H1 (cell line): ENCODE measurements around the gene ENKUR.

Experiments
- CEBPB ChIP-seq: IDR thresholded peaks from 2 replicates; pipeline ENCODE4 v1.6.1; 2012; ENCODE audit warnings: low read depth, low read length
- CTCF ChIP-seq, 3 experiments: IDR thresholded peaks; 1 replicate in 2 of 3; 2 replicates in 1 of 3; pipeline versions ENCODE4 v1.5.1 to v1.6.1; 2011; ENCODE audit warnings: low read length in 3 of 3, mild to moderate bottlenecking in 3 of 3, inconsistent platforms in 2 of 3, low read depth in 1 of 3, moderate library complexity in 1 of 3; ENCODE audit not compliant: insufficient read depth in 1 of 3; ENCODE audit errors: control extremely low read depth in 1 of 3
- EZH2 ChIP-seq: fragments of 200-600 bp; sonication (generic); IDR thresholded peaks from 2 replicates; pipeline ENCODE4 v1.7.1; 2012; ENCODE audit warnings: low read depth, mild to moderate bottlenecking, moderate library complexity, low read length, inconsistent platforms; ENCODE audit not compliant: severe bottlenecking
- POLR2A ChIP-seq, 2 experiments: IDR thresholded peaks; 1 replicate in 1 of 2; 2 replicates in 1 of 2; pipeline ENCODE4 v1.6.1; 2011; ENCODE audit warnings: low read depth in 2 of 2, low read length in 2 of 2, mild to moderate bottlenecking in 2 of 2; ENCODE audit errors: control extremely low read depth in 1 of 2
- TF ChIP-seq, protein P1 (sequence below): IDR thresholded peaks from 2 replicates; pipeline ENCODE4 v1.6.1; 2012; ENCODE audit warnings: inconsistent platforms

GRCh38 chr10:25061711-25062449 is 45.9 kb upstream of the ENKUR start:
- no peak for TF ChIP-seq CTCF (IDR thresholded peaks at IDR 0.05; ENCODE audit: control extremely low read depth in 1 of 3, insufficient read depth in 1 of 3, low read depth in 1 of 3, low read length in 3 of 3)
- TF ChIP-seq CEBPB = no peak
- TF ChIP-seq, protein P1, sequence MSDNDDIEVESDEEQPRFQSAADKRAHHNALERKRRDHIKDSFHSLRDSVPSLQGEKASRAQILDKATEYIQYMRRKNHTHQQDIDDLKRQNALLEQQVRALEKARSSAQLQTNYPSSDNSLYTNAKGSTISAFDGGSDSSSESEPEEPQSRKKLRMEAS = no peak
- TF ChIP-seq EZH2 = no peak
- TF ChIP-seq POLR2A (IDR thresholded peaks at IDR 0.05; ENCODE audit: control extremely low read depth in 1 of 2, low read depth in 2 of 2, low read length in 2 of 2) = no peak
